Keratinocyte (primary cell): Measurements from ENCODE around the gene FNDC8.

Source experiments
- CTCF ChIP-seq, 3 experiments: IDR thresholded peaks in 1 of 3; conservative IDR thresholded peaks in 1 of 3; optimal IDR thresholded peaks in 1 of 3; 2 replicates in 2 of 3; 3 replicates in 1 of 3; pipeline versions ENCODE3 to v1.5.1; 2011; ENCODE audit warnings: low read length in 3 of 3, mild to moderate bottlenecking in 3 of 3, moderate library complexity in 2 of 3, control low read depth in 1 of 3, inconsistent platforms in 1 of 3; ENCODE audit not compliant: insufficient read depth in 2 of 3; ENCODE audit errors: extremely low read depth in 1 of 3
- EZH2 ChIP-seq: IDR thresholded peaks from one replicate; pipeline ENCODE4 v1.6.1; 2012; ENCODE audit warnings: inconsistent platforms, mild to moderate bottlenecking, low read length, moderate library complexity

DNA sequence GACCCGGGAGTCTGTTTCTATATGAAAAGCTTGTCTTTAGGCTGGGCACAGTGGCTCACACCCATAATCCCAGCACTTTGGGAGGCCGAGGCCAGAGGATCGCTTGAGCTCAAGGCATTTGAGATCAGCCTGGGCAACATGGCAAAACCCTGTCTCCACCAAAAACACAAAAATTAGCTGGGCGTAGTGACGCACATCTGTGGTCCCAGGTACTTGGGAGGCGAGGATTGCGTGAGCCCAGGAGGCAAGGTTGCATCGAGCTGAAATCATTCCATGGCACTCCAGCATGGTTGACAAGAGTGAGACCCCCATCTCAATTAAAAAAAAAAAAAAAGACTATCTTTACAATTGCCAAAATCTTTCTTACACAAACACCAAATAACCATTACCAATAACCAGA, 35.3 kb upstream of the FNDC8 start:
- TF ChIP-seq CTCF (optimal IDR thresholded peaks at IDR 0.05 in 1 of 3, IDR thresholded peaks at IDR 0.05 in 1 of 3, conservative IDR thresholded peaks at IDR 0.05 in 1 of 3; ENCODE audit: extremely low read depth in 1 of 3, insufficient read depth in 2 of 3, low read length in 3 of 3) (no peak), EZH2 (no peak)
